Thyroid gland (tissue), 4 donors: Measurements from ENCODE around the gene UHMK1.
A peak's percentile ranks its signal among the peaks of the same experiment; 100 is the strongest.

Source experiments
- CTCF ChIP-seq, 6 experiments: fragments of 200-600 bp in 3 of 6; fragments of 450-650 bp in 3 of 6; sonication (generic) in 3 of 6; IDR thresholded peaks; one replicate each; pipeline ENCODE4 v1.5.1; 2016 to 2019; ENCODE audit warnings: antibody characterized with exemption in 6 of 6, mild to moderate bottlenecking in 2 of 6, inconsistent platforms in 1 of 6, moderate library complexity in 1 of 6
- POLR2A ChIP-seq, 2 donors: fragments of 450-650 bp; IDR thresholded peaks; one replicate each; pipeline ENCODE4 v1.6.1; 2017; ENCODE audit warnings: antibody characterized with exemption in 2 of 2, mild to moderate bottlenecking in 2 of 2, moderate library complexity in 1 of 2

GRCh38 chr1:162561616-162562469 lies 64.2 kb downstream of the UHMK1 start, which contains the start of gene UAP1:
- no peak for TF ChIP-seq CTCF (IDR thresholded peaks at IDR 0.05)
- peak in 1 of 2 donors; percentile 74 for TF ChIP-seq POLR2A (IDR thresholded peaks at IDR 0.05)
